ENCODE results near the gene MLLT3.

DNA sequence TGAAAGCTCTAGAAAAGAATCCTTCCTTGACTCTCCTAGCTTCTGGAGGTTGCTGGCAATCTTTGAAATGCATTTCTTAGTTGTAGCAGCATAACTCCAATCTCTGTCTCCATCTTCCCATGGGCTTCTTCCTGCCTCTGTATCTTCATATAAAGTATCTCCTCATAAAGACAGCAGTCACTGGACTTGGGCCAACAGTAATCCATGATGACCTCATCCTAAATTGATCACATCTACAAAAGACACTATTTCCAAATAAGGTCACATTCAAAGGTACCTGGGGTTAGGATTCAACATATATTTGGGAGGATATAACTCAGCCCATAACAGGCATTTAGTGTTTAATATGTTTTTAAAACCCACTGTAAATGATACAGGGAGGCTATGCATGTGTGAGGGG, 123.3 kb downstream of the MLLT3 start:
- TF ChIP-seq, protein P1, sequence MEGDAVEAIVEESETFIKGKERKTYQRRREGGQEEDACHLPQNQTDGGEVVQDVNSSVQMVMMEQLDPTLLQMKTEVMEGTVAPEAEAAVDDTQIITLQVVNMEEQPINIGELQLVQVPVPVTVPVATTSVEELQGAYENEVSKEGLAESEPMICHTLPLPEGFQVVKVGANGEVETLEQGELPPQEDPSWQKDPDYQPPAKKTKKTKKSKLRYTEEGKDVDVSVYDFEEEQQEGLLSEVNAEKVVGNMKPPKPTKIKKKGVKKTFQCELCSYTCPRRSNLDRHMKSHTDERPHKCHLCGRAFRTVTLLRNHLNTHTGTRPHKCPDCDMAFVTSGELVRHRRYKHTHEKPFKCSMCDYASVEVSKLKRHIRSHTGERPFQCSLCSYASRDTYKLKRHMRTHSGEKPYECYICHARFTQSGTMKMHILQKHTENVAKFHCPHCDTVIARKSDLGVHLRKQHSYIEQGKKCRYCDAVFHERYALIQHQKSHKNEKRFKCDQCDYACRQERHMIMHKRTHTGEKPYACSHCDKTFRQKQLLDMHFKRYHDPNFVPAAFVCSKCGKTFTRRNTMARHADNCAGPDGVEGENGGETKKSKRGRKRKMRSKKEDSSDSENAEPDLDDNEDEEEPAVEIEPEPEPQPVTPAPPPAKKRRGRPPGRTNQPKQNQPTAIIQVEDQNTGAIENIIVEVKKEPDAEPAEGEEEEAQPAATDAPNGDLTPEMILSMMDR (IDR thresholded peaks at IDR 0.05): no peak
- no peak for TF ChIP-seq EP300 (IDR thresholded peaks at IDR 0.05)
